GOT3 (cell line): Measurements from ENCODE around the gene SOS2.
A peak's percentile ranks its signal among the peaks of the same experiment; 100 is the strongest.

Experiments used
- DNase-seq: peaks from one replicate; lab custom pipeline; 2025; ENCODE audit warnings: mixed read lengths; lab: John Stamatoyannopoulos, UW

Gene SOS2

DNA sequence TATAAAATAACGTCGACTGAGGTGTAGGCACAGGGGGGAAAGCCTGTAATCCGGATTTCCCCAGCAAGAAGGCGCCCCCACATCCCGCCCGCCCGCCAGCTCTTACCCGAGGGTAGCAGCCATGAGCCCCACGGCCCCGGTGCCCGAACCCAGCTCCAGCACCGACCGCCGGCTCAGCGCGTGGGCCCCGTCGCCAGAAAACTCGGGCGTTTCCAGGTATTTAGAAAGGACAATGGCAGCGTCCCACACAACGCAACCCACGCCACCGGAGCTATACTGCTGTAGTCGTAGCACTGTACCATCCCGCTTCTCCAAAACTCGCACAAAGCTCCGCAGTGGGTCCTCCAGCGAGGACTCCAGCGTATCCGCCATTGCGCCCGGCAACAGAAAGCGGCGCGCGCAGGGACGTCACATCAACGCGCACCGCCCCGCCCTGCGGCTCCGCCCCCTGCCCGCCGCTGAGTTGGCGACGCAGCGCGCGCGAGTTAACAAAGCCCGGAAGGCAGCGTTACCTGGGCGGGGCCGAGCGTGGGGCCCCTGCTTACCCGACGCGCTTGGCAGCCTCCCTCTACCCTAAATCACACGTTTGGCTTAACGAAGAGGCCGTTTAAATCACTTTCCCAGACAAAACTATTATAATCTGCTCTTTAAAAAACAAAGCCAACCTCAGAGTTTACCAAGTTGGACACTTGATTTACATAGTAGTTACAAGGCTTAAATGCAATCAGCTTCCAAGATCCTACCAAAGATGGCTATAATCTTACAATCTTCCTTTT lies 115.0 kb downstream of the SOS2 start, which contains the start of gene VCPKMT:
Gene VCPKMT (minus strand): TSS at position 392 of the 776 bp plus-strand sequence. CDS start 20 bp downstream, at position 372.
- DNase-seq = peak; percentile 55

DNA sequence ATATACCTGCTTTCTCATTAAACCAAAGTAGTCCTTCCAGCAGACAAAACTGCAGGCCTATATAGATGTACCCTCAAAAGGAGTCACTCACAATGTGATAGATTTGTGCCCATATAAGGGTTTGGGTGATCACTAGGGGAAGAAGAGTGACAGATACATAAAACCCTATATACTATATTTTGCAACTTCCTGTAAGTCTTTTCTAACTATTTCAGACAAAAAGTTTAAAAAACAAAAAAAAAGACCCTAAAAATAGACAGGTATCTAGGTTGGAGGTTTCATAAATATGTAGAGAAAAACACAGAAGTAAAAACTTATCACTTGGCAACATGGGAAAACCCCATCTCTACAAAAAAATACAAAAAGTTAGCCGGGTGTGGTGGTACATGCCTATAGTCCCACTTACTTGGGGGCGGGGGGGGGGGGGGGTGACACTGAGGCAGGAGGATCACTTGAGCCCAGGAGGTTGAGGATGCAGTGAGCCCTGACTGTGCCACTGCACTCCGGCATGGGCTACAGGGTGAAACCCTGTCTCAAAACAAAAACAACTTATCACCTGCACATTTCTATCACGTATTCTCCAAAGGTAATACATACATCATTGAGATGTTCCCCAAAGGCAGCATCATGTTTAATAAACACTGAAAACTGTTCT lies 117.9 kb downstream of the SOS2 start:
- DNase-seq = no peak

DNA sequence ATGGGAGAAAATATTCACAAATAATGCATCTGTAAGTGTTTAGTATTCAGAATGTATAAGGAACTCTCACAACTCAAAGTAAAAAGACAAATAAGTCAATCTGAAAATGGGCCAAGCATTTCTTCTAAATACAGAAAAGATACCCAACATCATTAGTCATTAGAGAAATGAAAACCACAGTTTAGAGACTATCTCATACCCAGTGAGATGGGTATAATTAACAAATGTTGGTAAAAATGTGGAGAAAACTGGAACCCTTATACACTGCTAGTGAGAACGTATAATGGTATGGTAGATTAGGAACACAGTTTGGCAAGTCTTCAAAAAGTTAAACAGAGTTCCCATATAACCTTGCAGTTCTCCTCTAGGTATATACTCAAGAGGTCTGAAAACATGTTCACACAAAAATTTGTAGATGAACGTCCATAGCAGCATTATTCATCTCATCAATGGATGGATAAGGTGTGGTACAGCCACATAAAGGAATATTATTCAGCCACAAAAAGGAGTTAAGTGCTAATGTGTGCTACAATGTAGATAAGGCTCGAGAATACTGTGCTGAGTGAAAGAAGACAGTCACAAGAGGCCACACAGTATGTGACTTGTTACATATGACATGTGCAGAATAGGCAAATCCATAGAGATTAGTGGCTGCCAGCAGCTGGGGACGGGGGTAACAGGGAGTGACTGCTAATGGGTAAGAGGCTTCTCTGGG lies 120.9 kb downstream of the SOS2 start:
- DNase-seq = no peak

GRCh38 chr14:50109342-50109741 lies 122.0 kb downstream of the SOS2 start:
- DNase-seq = no peak

DNA sequence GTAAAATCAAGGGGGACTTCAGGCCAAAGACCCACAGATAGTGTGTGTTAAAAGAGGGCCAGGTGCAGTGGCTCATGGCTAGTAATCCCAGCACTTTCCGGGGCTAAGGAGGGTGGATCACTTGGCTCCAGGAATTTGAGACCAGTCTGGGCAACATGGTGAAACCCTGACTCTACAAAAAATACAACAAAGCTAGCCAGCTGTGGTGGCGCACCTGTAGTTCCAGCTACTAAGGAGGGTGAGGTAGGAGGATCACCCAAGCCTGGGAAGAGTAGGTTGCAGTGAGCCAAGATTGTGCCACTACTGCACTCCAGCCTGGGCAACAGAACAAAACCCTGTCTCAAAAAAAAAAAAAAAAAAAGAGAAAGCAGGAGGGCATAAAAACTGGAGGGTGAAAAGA lies 123.5 kb downstream of the SOS2 start:
- DNase-seq = no peak

- DNase-seq = no peak
Measured at GRCh38 chr14:50106178-50106577, 125.2 kb downstream of the SOS2 start.

DNA sequence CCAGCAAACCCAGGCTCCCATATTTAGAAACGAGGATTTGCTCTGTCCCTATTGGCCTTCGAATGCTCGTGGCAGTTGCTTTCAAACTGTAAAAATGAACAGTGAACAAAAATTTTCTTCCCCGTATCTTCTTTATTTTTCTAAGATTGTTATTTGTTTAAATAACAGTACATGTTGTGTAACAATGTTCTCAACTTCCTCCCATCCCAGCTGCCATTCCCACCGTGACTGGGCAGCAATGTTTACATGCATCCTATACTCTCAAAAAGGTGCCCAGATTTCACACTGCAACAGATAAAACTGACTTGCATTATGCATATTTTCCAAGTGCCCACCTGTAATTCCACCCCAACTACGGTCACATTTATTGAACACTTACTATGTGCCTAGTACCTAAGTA lies 127.8 kb downstream of the SOS2 start:
- no peak for DNase-seq

DNA sequence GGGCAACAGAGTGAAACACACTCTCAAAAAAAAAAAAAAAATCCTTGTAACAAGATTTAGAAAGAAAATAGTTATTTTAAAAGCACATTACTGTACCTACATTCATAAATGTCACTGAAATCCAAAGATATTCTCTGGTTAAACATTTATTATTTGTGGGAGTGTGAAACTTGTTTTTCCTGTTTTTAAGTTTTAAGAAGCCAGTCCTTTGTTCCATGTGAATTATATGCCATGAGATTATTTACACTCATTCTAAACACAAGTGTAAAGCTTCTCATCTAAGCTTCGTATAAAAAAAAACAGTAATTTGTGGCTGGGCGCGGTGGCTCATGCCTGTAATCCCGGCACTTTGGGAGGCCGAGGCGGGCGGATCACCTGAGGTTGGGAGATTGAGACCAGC lies 130.0 kb downstream of the SOS2 start:
- no peak for DNase-seq

DNA sequence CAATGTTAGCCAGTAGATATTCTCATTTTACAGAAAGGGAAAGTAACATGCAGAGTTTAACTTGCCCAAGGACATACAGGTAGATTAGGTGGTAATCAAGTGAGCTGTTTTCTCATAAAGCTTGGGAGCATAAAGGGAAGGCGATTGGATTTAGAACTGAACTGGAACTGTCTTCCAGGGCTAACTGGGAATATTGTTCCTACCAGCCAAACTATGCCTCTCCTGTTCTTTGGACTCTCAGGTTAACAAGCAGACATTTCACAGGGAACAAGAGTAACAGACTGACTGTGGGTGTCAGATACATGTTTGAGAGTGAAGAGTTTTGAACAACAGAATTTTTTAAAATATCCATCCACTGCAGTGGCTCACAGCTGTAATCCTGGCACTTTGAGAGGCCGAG lies 130.6 kb downstream of the SOS2 start:
- no peak for DNase-seq

DNA sequence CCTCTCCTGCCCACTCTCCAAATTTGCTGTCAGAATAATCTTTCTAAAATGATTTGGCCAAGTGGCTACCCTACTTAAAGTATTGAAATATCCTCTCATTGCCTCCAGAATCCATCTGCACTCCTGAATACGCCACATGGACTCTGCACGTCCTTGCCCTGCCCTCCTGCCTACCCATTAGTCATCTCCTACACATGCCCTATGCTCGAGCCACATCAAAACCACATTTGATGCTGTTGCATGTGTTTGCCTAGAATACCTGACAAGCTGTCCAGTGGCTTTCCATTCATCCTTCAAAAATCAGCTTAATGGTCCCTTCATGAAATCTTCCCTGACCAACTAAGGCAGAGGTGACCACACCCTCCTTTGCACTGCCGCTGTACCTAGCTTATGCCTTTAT lies 132.0 kb downstream of the SOS2 start:
- DNase-seq = no peak

GRCh38 chr14:50095895-50096294 lies 135.5 kb downstream of the SOS2 start:
- DNase-seq = no peak

DNA sequence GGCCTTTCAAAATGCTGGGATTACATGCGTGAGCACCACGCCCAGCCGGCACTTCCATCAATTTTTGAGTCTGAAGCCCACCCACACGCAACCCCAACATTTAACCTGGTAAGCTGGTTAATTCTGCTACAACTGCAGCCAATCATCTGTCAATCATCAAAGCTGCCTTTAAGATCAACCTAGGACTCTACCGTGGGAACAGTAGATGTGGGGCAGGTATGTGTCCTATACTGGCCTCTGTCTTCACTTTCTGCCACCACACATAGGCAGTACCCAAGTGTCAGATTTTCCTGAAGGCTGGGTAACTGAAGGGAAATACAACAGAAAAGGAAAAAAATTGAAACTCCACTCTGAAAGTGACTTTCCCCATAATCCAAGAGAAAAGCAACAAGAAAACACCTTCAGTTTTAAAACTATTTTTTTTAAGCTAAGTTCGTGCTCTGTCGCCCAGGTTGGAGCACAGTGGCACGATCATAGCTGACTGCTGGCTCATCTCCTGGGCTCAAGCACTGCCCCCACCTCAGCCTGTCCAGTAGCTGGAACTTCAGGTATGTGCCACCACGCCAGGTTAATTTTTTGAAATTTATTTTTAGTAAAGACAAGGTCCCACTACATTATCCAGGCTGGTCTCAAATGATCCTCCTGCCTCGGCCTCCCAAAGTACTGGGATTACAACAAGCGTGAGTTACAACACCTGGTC lies 137.2 kb downstream of the SOS2 start:
- DNase-seq = no peak

GRCh38 chr14:50093496-50093895 lies 137.9 kb downstream of the SOS2 start:
- DNase-seq = no peak

GRCh38 chr14:50092006-50092555 lies 139.3 kb downstream of the SOS2 start:
- no peak for DNase-seq

- DNase-seq = no peak
Measured at GRCh38 chr14:50091240-50091913, 140.0 kb downstream of the SOS2 start.

GRCh38 chr14:50089208-50089607 lies 142.2 kb downstream of the SOS2 start:
- DNase-seq = no peak

- DNase-seq = no peak
Measured at GRCh38 chr14:50088731-50089130, 142.6 kb downstream of the SOS2 start.

DNA sequence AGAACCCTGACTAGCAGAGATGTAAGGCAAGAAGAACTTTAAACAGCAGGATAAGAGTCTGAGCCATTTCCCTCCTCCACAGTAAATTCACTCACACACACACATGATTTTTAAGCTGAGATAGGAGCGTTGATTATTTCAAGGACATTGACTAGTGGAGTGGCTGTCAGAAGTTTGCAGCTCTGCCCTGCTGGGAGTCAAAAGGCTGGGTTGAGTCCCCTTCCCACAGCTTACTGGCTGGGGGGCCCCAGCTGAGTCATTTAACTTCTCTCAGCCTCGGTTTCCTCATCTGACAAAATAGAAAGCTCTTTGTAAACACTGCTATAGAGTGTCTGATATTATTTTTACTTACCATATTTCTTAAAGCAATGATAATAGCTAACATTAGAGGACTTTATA lies 143.3 kb downstream of the SOS2 start:
- no peak for DNase-seq

DNA sequence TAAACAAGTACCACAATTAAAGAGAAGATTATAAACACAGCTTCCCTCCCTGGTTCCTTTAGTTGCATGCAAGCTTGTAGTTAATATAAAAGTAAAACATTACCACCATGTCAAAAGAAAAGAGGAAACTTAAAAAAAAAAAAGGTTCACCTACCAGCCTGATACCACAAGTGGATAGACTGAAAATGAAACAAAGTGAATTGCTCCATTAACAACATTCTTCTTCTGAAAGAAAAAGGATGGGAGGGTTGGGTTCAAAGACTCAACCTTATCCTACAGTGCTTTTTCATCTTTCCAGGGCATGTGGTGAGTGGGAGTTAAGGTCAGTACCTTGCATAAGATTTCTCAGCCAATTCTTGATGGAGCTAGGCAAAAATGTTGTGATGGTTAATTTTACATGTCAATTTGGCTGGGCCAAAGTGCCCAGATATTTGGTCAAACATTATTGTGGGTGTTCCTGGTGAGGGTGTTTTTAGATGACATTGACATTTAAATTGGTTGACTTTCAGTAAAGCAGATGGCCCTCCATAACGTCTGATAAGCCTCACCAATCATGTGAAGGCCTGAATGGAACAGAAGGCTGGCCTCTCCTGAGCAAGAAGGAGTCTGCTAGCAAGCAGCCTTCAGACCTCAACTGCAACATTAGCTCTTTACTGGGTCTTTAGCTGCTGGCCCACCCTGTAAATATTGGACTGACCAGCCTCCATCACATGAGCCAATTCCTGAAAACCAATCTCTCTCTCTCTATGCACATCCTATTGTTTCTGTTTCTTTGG lies 143.8 kb downstream of the SOS2 start:
- no peak for DNase-seq

GRCh38 chr14:50086321-50086711 lies 145.1 kb downstream of the SOS2 start:
- DNase-seq = no peak
